ENCODE measurements around the gene SYAP1.
"Not testable (repeated sequence)": the region's sequence is repeated elsewhere in the genome, so short reads cannot be mapped to it uniquely, and the experiment has no call there.

Gene SYAP1

GRCh38 chrX:16783452-16783851 is 64.0 kb downstream of the SYAP1 start:
- Histone ChIP-seq H3K4me3 (ENCODE audit: low read depth in 1 of 2, low read length in 1 of 2) (no peak overlapping the region), H3K27ac (no peak overlapping the region), H3K36me3 (no peaks in the 10 kb centered on the region), H3K27me3 (no peaks in the 10 kb centered on the region), H3K9me3 (no peaks in the 10 kb centered on the region), H3K4me1 (ENCODE audit: control insufficient read depth in 1 of 2, insufficient read depth in 1 of 2, low read depth in 1 of 2, low read length in 1 of 2) (peaks cover 5 to 20% of the 10 kb centered on the region in 2 experiments)
- no peak for TF ChIP-seq CTCF (IDR thresholded peaks at IDR 0.05)

GRCh38 chrX:16784440-16784839 is 65.0 kb downstream of the SYAP1 start:
- not testable (repeated sequence) for H3K27me3 ChIP-seq; H3K4me3 ChIP-seq (ENCODE audit: low read depth in 1 of 2, low read length in 1 of 2)

GRCh38 chrX:16785247-16786138 is 66.1 kb downstream of the SYAP1 start:
- H3K27ac ChIP-seq: peak overlapping the region; percentile 79
- H3K9me3 ChIP-seq: no peaks in the 10 kb centered on the region
- no peaks in the 10 kb centered on the region for H3K36me3 ChIP-seq
- no peaks in the 10 kb centered on the region for H3K27me3 ChIP-seq
- peaks cover 5 to 20% of the 10 kb centered on the region in 2 experiments for H3K4me1 ChIP-seq (ENCODE audit: control insufficient read depth in 1 of 2, insufficient read depth in 1 of 2, low read depth in 1 of 2, low read length in 1 of 2)
- no peak for TF ChIP-seq CTCF (IDR thresholded peaks at IDR 0.05)
- peak overlapping the region; percentile 69 to 83 for H3K4me3 ChIP-seq (ENCODE audit: low read depth in 1 of 2, low read length in 1 of 2)

More at GRCh38 chrX:16784440-16784839, 65.0 kb downstream of the SYAP1 start:
- H3K27ac ChIP-seq, H3K9me3 ChIP-seq, H3K36me3 ChIP-seq: not testable (repeated sequence)
- H3K4me1 ChIP-seq (ENCODE audit: control insufficient read depth in 1 of 2, insufficient read depth in 1 of 2, low read depth in 1 of 2, low read length in 1 of 2): peaks cover 5 to 20% of the 10 kb centered on the region in 2 experiments

GRCh38 chrX:16786139-16786790 is 66.9 kb downstream of the SYAP1 start, which contains the start of gene TXLNG:
TSS of gene TXLNG (plus strand) at chrX:16786466. CDS start at chrX:16786488, 22 bp downstream.
- Histone ChIP-seq H3K4me3 (ENCODE audit: low read depth in 1 of 2, low read length in 1 of 2) (peak within 1 kb of the TSS; percentile 69 to 83), H3K27me3 (no peaks in the 10 kb centered on the region), H3K4me1 (ENCODE audit: control insufficient read depth in 1 of 2, insufficient read depth in 1 of 2, low read depth in 1 of 2, low read length in 1 of 2) (peaks cover 5 to 28% of the 10 kb centered on the region in 2 experiments), H3K9me3 (no peaks in the 10 kb centered on the region), H3K27ac (peak within 1 kb of the TSS; percentile 79), H3K36me3 (no peaks in the 10 kb centered on the region)
- TF ChIP-seq CTCF (IDR thresholded peaks at IDR 0.05): no peak

GRCh38 chrX:16786791-16787735 is 67.7 kb downstream of the SYAP1 start:
- Histone ChIP-seq H3K4me1 (ENCODE audit: control insufficient read depth in 1 of 2, insufficient read depth in 1 of 2, low read depth in 1 of 2, low read length in 1 of 2) (peaks cover 5 to 29% of the 10 kb centered on the region in 2 experiments), H3K27me3 (no peaks in the 10 kb centered on the region), H3K27ac (peak overlapping the region; percentile 79), H3K4me3 (ENCODE audit: low read depth in 1 of 2, low read length in 1 of 2) (peak overlapping the region; percentile 69 to 83), H3K9me3 (no peaks in the 10 kb centered on the region), H3K36me3 (no peaks in the 10 kb centered on the region)
- no peak for TF ChIP-seq CTCF (IDR thresholded peaks at IDR 0.05)

All from neutrophil (primary cell).